K562 (cell line): Measurements from ENCODE around the gene CDS2. TPM values are rescaled to one million over a fixed set of nuclear protein-coding genes. Genes with fewer than 3 reads are reported as not detected.
A peak's percentile ranks its signal among the peaks of the same experiment; 100 is the strongest.

Experiments
- ATAC-seq: fragments of 200-7000 bp; cut with Tn5 transposase; 3 replicates; pipeline ENCODE4 v1.9.1; 2020; ENCODE audit warnings: moderate library complexity
- BruUV-seq: library from RNA; stranded (reverse); fragments of 400-500 nt; replicated peaks from 2 replicates; lab custom pipeline; 2021; lab: Mats Ljungman, UMichigan
- CTCF ChIA-PET: fragments of 300-600 bp; formaldehyde crosslinking; extraction: SDS; loops from one replicate; lab custom pipeline; 2021; ENCODE audit warnings: low intra/inter-chr PET ratio; lab: Yijun Ruan, JAX
- POLR2A ChIA-PET: fragments of 300-600, 350-650 bp; sonication (Branson Sonifier 250); formaldehyde crosslinking; extraction: SDS; loops from one replicate; lab custom pipeline; 2021; ENCODE audit warnings: antibody characterized with exemption, inconsistent platforms; lab: Yijun Ruan, JAX
- DNase-seq, 4 experiments: peaks; one replicate each; pipeline versions ENCODE4 v3.0.0 to v3.0.0-alpha.2; 2011 to 2018; ENCODE audit warnings: low spot score in 3 of 4, mixed read lengths in 3 of 4; ENCODE audit errors: extremely low read depth in 1 of 4
- FAIRE-seq: peaks from 2 replicates; lab custom pipeline; 2011; peaks lifted over from hg19 to GRCh38; lab: Jason Lieb, UNC
- H2AFZ ChIP-seq: 2 replicates; pipeline ENCODE4 v1.6.0; 2011; ENCODE audit warnings: low read depth, low read length, control low read depth, inconsistent platforms
- H3K27ac ChIP-seq: fragments of 200-600 bp; 3 replicates; pipeline ENCODE4 v1.8.0; 2011; ENCODE audit warnings: low read depth, mild to moderate bottlenecking, control low read depth, inconsistent platforms, low read length, moderate library complexity, mixed read lengths; ENCODE audit errors: extremely low read depth
- H3K27me3 ChIP-seq, 2 experiments: fragments of 300-600 bp in 1 of 2; 2 replicates in 1 of 2; 3 replicates in 1 of 2; pipeline versions ENCODE4 v1.6.0 to v1.8.0; 2011; ENCODE audit warnings: inconsistent platforms in 2 of 2, low read length in 2 of 2, mild to moderate bottlenecking in 1 of 2, mixed read lengths in 1 of 2, moderate library complexity in 1 of 2; ENCODE audit not compliant: control insufficient read depth in 2 of 2, insufficient read depth in 2 of 2
- H3K36me3 ChIP-seq: fragments of 300-600 bp; 3 replicates; pipeline ENCODE4 v1.8.0; 2011; ENCODE audit warnings: mild to moderate bottlenecking, low read length, inconsistent platforms; ENCODE audit not compliant: control insufficient read depth, insufficient read depth
- H3K4me1 ChIP-seq, 2 experiments: fragments of 200-600 bp in 1 of 2; replicated peaks in 1 of 2; 2 replicates in 1 of 2; 3 replicates in 1 of 2; pipeline versions ENCODE4 v1.5.1 to v1.8.0; 2011; ENCODE audit warnings: inconsistent platforms in 2 of 2, low read length in 2 of 2, mild to moderate bottlenecking in 1 of 2, mixed read lengths in 1 of 2, moderate library complexity in 1 of 2; ENCODE audit not compliant: control insufficient read depth in 2 of 2, insufficient read depth in 2 of 2
- H3K4me2 ChIP-seq: 2 replicates; pipeline ENCODE4 v1.6.1; 2011; ENCODE audit warnings: low read length, control low read depth, inconsistent platforms, mixed read lengths; ENCODE audit not compliant: insufficient read depth
- H3K4me3 ChIP-seq: fragments of 200-600 bp; sonication (generic), shearing (Covaris generic); 2 replicates; pipeline ENCODE4 v1.5.1; 2016; ENCODE audit warnings: control low read depth, inconsistent platforms
- H3K79me2 ChIP-seq: fragments of 200-600 bp; 3 replicates; pipeline ENCODE4 v1.8.0; 2011; ENCODE audit warnings: low read length, inconsistent platforms; ENCODE audit not compliant: control insufficient read depth, insufficient read depth
- H3K9ac ChIP-seq, 2 experiments: 2 replicates each; pipeline versions ENCODE4 v1.6.0 to v1.6.1; 2011; ENCODE audit warnings: low read depth in 2 of 2, low read length in 2 of 2, control low read depth in 1 of 2, inconsistent platforms in 1 of 2, mild to moderate bottlenecking in 1 of 2, mixed read lengths in 1 of 2; ENCODE audit not compliant: insufficient read depth in 1 of 2
- H3K9me1 ChIP-seq: one replicate; pipeline ENCODE4 v1.6.0; 2011; ENCODE audit warnings: inconsistent platforms, mild to moderate bottlenecking, low read length, moderate library complexity; ENCODE audit not compliant: control insufficient read depth, insufficient read depth
- H3K9me3 ChIP-seq: replicated peaks from 2 replicates; pipeline ENCODE4 v1.5.1; 2011; ENCODE audit warnings: low read depth, low read length, inconsistent platforms; ENCODE audit not compliant: control insufficient read depth, insufficient read depth
- H4K20me1 ChIP-seq: replicated peaks from 2 replicates; pipeline ENCODE4 v1.6.1; 2011; ENCODE audit warnings: low read length, inconsistent platforms, mixed read lengths; ENCODE audit not compliant: control insufficient read depth, insufficient read depth
- ATF7 ChIP-seq: fragments of 450-650 bp; IDR thresholded peaks from 2 replicates; pipeline ENCODE4 v1.7.1; 2014; ENCODE audit warnings: mild to moderate bottlenecking, moderate library complexity
- BCOR ChIP-seq: fragments of 450-650 bp; IDR thresholded peaks from 2 replicates; pipeline ENCODE4 v1.6.1; 2016
- CBX3 ChIP-seq, 2 experiments: IDR thresholded peaks; 1 replicate in 1 of 2; 2 replicates in 1 of 2; pipeline ENCODE4 v1.6.1; 2012; ENCODE audit warnings: inconsistent platforms in 2 of 2, low read length in 2 of 2, borderline replicate concordance in 1 of 2, control low read depth in 1 of 2
- DMBX1 ChIP-seq: fragments of 250-450 bp; sonication (Bioruptor Pico); IDR thresholded peaks from 2 replicates; pipeline ENCODE4 v1.8.0; 2022; ENCODE audit warnings: inconsistent platforms, mild to moderate bottlenecking, moderate library complexity, borderline replicate concordance
- EWSR1 ChIP-seq: fragments of 450-650 bp; IDR thresholded peaks from 2 replicates; pipeline ENCODE4 v1.6.1; 2018; ENCODE audit warnings: borderline replicate concordance, mild to moderate bottlenecking, low read depth, moderate library complexity; ENCODE audit not compliant: partially characterized antibody
- FOXK2 ChIP-seq, 2 experiments: fragments of 450-650 bp; IDR thresholded peaks in 1 of 2; conservative IDR thresholded peaks in 1 of 2; 2 replicates each; pipeline ENCODE4 v1.6.1; 2016; ENCODE audit warnings: low read depth in 2 of 2, mild to moderate bottlenecking in 1 of 2
- ILF3 ChIP-seq: fragments of 450-650 bp; IDR thresholded peaks from 2 replicates; pipeline ENCODE4 v1.6.1; 2018; ENCODE audit warnings: antibody characterized with exemption, mild to moderate bottlenecking, moderate library complexity, borderline replicate concordance
- IRF2 ChIP-seq: sonication (generic); formaldehyde crosslinking; IDR thresholded peaks from 2 replicates; pipeline ENCODE4 v1.8.1; 2022; ENCODE audit warnings: mild to moderate bottlenecking, missing genetic modification reagents
- KDM1A ChIP-seq, 2 experiments: fragments of 450-650 bp; IDR thresholded peaks; 2 replicates each; pipeline ENCODE4 v1.6.1; 2016; ENCODE audit warnings: mild to moderate bottlenecking in 2 of 2
- KLF1 ChIP-seq: fragments of 450-650 bp; IDR thresholded peaks from 2 replicates; pipeline ENCODE4 v1.6.1; 2016; ENCODE audit warnings: missing genetic modification characterization, missing compliant biosample characterization
- MYBL2 ChIP-seq, 2 experiments: fragments of 450-650 bp in 1 of 2; sonication (generic) in 1 of 2; formaldehyde crosslinking in 1 of 2; IDR thresholded peaks; 2 replicates each; pipeline versions ENCODE4 v1.6.1 to v1.8.1; 2017 to 2022; ENCODE audit warnings: borderline replicate concordance in 1 of 2, inconsistent platforms in 1 of 2, low read depth in 1 of 2, mild to moderate bottlenecking in 1 of 2, missing genetic modification reagents in 1 of 2, moderate library complexity in 1 of 2
- NONO ChIP-seq, 2 experiments: fragments of 200-400 bp in 1 of 2; fragments of 450-650 bp in 1 of 2; formaldehyde crosslinking in 1 of 2; IDR thresholded peaks; 2 replicates each; pipeline ENCODE4 v1.6.1; 2017; ENCODE audit warnings: low read depth in 2 of 2, mild to moderate bottlenecking in 2 of 2, moderate library complexity in 2 of 2, low read length in 1 of 2
- POLR2G ChIP-seq: fragments of 200-400 bp; formaldehyde crosslinking; IDR thresholded peaks from 2 replicates; pipeline ENCODE4 v1.6.1; 2017; ENCODE audit warnings: low read depth, mild to moderate bottlenecking, antibody characterized with exemption, low read length, moderate library complexity
- PRMT5 ChIP-seq: sonication (generic); formaldehyde crosslinking; IDR thresholded peaks from 2 replicates; pipeline ENCODE4 v1.5.0; 2020; ENCODE audit warnings: missing genetic modification reagents
- RBM25 ChIP-seq: fragments of 200-400 bp; formaldehyde crosslinking; IDR thresholded peaks from 2 replicates; pipeline ENCODE4 v1.6.1; 2018; ENCODE audit warnings: low read length, low read depth, moderate library complexity; ENCODE audit not compliant: severe bottlenecking
- RFX1 ChIP-seq: fragments of 450-650 bp; IDR thresholded peaks from 2 replicates; pipeline ENCODE4 v1.6.1; 2016; ENCODE audit warnings: mild to moderate bottlenecking, moderate library complexity
- SMAD3 ChIP-seq: fragments of 450-650 bp; formaldehyde crosslinking; conservative IDR thresholded peaks from 2 replicates; pipeline ENCODE4 v1.4.0; 2020; ENCODE audit warnings: mild to moderate bottlenecking
- TEAD1 ChIP-seq, 2 experiments: fragments of 450-650 bp in 1 of 2; sonication (generic) in 1 of 2; formaldehyde crosslinking; IDR thresholded peaks; 2 replicates each; pipeline versions ENCODE4 v1.4.0 to v1.8.0; 2020 to 2022; ENCODE audit warnings: mild to moderate bottlenecking in 2 of 2, missing genetic modification reagents in 1 of 2
- ZNF3 ChIP-seq: fragments of 250-450 bp; sonication (Bioruptor Pico); IDR thresholded peaks from 2 replicates; pipeline ENCODE4 v1.5.0; 2021; ENCODE audit warnings: mild to moderate bottlenecking, moderate library complexity
- ZNF707 ChIP-seq: fragments of 250-450 bp; sonication (Bioruptor Pico); conservative IDR thresholded peaks from 2 replicates; pipeline ENCODE4 v1.8.0; 2022; ENCODE audit warnings: inconsistent platforms, mild to moderate bottlenecking, moderate library complexity
- WGBS: fragments of 100-300 bp; shearing (Covaris generic); methylation state at CpG from one replicate; pipeline ENCODE4 v1.1.6; 2016; ENCODE audit warnings: low coverage, mixed read lengths; ENCODE audit not compliant: insufficient coverage; ENCODE audit errors: missing lambda C conversion rate; 5-methylcytosine and 5-hydroxymethylcytosine counted together
- in situ Hi-C: fragments of 300-500 bp; cut with MboI; formaldehyde crosslinking; loops from 4 replicates; pipeline ENCODE4 v1.15.0; 2018; ENCODE audit warnings: inconsistent platforms, mixed read lengths
- intact Hi-C: fragments of 100-400 bp; cut with micrococcal nuclease; formaldehyde crosslinking; loops from 2 replicates; pipeline ENCODE4 v1.14.2; 2022
- polyA plus RNA-seq, 8 experiments: library from polyadenylated mRNA; depleted of rRNA in 4 of 8; stranded (reverse) in 5 of 8; unstranded in 3 of 8; fragments of >200 nt; fragmentation: Nextera tagmentation in 2 of 8; fragmentation: Illumina TruSeq in 1 of 8; extraction: Ambion mirVana in 2 of 8; extraction: Trizol in 1 of 8; gene quantifications; 2 replicates each; pipeline versions ENCODE4 v1.2.1 to v1.2.3, GENCODE V29; 2011 to 2014; ENCODE audit warnings: inconsistent platforms in 1 of 8, missing spikeins in 1 of 8
- total RNA-seq, 7 experiments: library from RNA; depleted of rRNA in 6 of 7; stranded (reverse); fragments of >200 nt in 6 of 7; fragmentation: Illumina TruSeq in 2 of 7; extraction: Trizol in 2 of 7; gene quantifications; 2 replicates each; pipeline versions ENCODE4 v1.2.1 to v1.2.3, GENCODE V29; 2011 to 2021; ENCODE audit warnings: low replicate concordance in 1 of 7
- TF ChIP-seq, protein P1 (sequence below): fragments of 250-450 bp; sonication (Bioruptor Pico); IDR thresholded peaks from 2 replicates; pipeline ENCODE4 v1.8.0; 2021; ENCODE audit warnings: moderate library complexity, mild to moderate bottlenecking, inconsistent platforms

Gene CDS2
- total and polyA plus RNA-seq, 9 of the 15 experiments (the other 6 are each of a cell fraction or from before 2014, with no cell fraction given): 6.4 to 46.4 (median 12.2) TPM

DNA sequence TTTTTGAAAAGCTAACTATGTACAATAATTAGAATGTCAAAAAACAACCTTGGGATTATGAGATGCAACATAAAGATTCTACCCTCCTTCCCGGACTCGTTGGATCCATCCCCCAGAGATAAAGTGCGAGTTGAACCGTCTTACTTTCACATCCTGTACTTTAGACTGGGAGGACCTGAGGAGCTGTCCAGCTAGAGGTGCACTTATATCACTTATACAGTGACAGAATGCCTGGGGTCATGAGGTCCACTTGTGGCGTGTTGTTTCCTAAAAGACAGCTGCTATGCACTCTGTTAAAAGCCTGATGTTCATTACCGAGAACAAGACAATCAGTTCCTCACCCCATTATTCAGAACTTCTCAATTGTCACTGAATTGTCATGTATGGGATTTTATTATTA lies 2.1 kb downstream of the CDS2 start (continued):
- TF ChIP-seq, protein P1, sequence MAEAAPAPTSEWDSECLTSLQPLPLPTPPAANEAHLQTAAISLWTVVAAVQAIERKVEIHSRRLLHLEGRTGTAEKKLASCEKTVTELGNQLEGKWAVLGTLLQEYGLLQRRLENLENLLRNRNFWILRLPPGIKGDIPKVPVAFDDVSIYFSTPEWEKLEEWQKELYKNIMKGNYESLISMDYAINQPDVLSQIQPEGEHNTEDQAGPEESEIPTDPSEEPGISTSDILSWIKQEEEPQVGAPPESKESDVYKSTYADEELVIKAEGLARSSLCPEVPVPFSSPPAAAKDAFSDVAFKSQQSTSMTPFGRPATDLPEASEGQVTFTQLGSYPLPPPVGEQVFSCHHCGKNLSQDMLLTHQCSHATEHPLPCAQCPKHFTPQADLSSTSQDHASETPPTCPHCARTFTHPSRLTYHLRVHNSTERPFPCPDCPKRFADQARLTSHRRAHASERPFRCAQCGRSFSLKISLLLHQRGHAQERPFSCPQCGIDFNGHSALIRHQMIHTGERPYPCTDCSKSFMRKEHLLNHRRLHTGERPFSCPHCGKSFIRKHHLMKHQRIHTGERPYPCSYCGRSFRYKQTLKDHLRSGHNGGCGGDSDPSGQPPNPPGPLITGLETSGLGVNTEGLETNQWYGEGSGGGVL (CRISPR knock-in tag): no peak
- TF ChIP-seq NONO (IDR thresholded peaks at IDR 0.05; ENCODE audit: low read depth in 2 of 2, low read length in 1 of 2) (no peak), CBX3 (IDR thresholded peaks at IDR 0.05; ENCODE audit: borderline replicate concordance in 1 of 2, low read length in 2 of 2) (no peak), IRF2 (no peak), FOXK2 (conservative IDR thresholded peaks at IDR 0.05 in 1 of 2, IDR thresholded peaks at IDR 0.05 in 1 of 2; ENCODE audit: low read depth in 2 of 2) (0 out of 4 replicates have a peak, but pooled peaks of 1 of the 2 experiments have one; percentile 26)

DNA sequence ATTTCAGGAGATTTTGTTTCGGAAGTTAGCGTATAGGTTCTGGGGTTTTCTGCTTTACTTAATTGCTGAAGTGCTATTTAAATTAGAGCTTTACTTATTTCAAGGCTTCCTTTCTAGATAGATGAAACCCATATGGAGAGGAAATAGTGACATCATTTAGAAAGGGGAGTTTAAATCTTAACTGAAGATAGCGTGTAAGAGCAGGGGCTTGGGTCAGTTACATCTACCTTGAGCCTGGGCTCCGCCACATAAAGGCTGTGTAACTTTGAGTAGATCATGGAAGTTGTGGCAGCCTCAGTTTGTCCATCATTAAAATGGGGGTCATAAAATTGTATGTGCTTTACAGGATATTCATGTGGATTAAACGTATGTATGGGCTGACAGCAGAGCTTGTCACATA lies 4.7 kb downstream of the CDS2 start:
- POLR2A ChIA-PET: interaction anchor here (1.0 to 1.1 kb wide), 4 partner anchors 9 to 22 kb away, joined by 3 to 5 read pairs (median 3); partner anchors contain the start of gene PCNA
- peaks cover 61% of the 10 kb centered on the region for H3K79me2 ChIP-seq
- TF ChIP-seq ZNF707 (CRISPR knock-in tag): no peak
- no peak for TF ChIP-seq RFX1
- TF ChIP-seq ZNF3: no peak
- TF ChIP-seq POLR2G: no peak
- no peak for TF ChIP-seq ILF3
- TF ChIP-seq MYBL2 (IDR thresholded peaks at IDR 0.05; ENCODE audit: low read depth): no peak
- TF ChIP-seq MYBL2 (CRISPR knock-in tag; IDR thresholded peaks at IDR 0.05; ENCODE audit: borderline replicate concordance): no peak
- no peak for TF ChIP-seq EWSR1
- TF ChIP-seq RBM25: peak; percentile 93
- TF ChIP-seq KLF1 (tag): no peak
- peak; percentile 77 for TF ChIP-seq BCOR
- TF ChIP-seq ATF7: peak; percentile 31; the same call in 1 of the 2 replicates
- no peak for TF ChIP-seq SMAD3 (CRISPR knock-in tag)
- TF ChIP-seq DMBX1 (CRISPR knock-in tag): no peak
- TF ChIP-seq PRMT5 (CRISPR knock-in tag): no peak
- TF ChIP-seq KDM1A (IDR thresholded peaks at IDR 0.05): peak in 1 of 2 experiments; percentile 57; a peak in 2 of 4 replicates
- TF ChIP-seq TEAD1 (CRISPR knock-in tag; IDR thresholded peaks at IDR 0.05): no peak
- peaks cover 5 to 14% of the 10 kb centered on the region in 2 experiments; a peak in 3 of 5 replicates for H3K4me1 ChIP-seq
- H3K4me3 ChIP-seq: no peak overlapping the region
- no peak overlapping the region for H3K9ac ChIP-seq
- ATAC-seq: no peak
- H3K9me3 ChIP-seq: no peaks in the 10 kb centered on the region
- BruUV-seq: no TSS peak
- in situ Hi-C loops: no loop called here
- WGBS: 52% methylated on average over 5 of the region's 5 CpGs
- intact Hi-C loops: no loop called here
- no peak for DNase-seq
- H3K27me3 ChIP-seq: no peaks in the 10 kb centered on the region
- H3K4me2 ChIP-seq: no peak overlapping the region
- no peak overlapping the region for H3K27ac ChIP-seq
- H4K20me1 ChIP-seq: no peaks in the 10 kb centered on the region
- CTCF ChIA-PET: no interaction called here
- H3K36me3 ChIP-seq: no peaks in the 10 kb centered on the region
- no peaks in the 10 kb centered on the region for H3K9me1 ChIP-seq
- FAIRE-seq: no peak
- 0 out of 2 replicates have a peak overlapping the region, but pooled peaks have one; percentile 4 for H2AFZ ChIP-seq
